Mesothelial cell of epicardium (in vitro differentiated cells): ENCODE data around the gene SRPK2. TPM values are rescaled to one million over a fixed set of nuclear protein-coding genes. Genes with fewer than 3 reads are reported as not detected.

Experiments
- DNase-seq, 2 experiments: peaks; one replicate each; pipeline ENCODE4 v3.0.0; 2021; ENCODE audit warnings: low spot score in 2 of 2; ENCODE audit not compliant: unreplicated experiment in 2 of 2
- H3K27ac Mint-ChIP-seq: 2 replicates; pipeline ENCODE4 v1.8.0; 2021; ENCODE audit warnings: mixed read lengths
- H3K27me3 Mint-ChIP-seq: 2 replicates; pipeline ENCODE4 v1.8.0; 2021; ENCODE audit warnings: low read depth, mixed read lengths
- H3K36me3 Mint-ChIP-seq: 2 replicates; pipeline ENCODE4 v1.8.0; 2021; ENCODE audit warnings: mixed read lengths
- H3K4me1 Mint-ChIP-seq: 2 replicates; pipeline ENCODE4 v1.8.0; 2021; ENCODE audit warnings: mixed read lengths
- H3K4me3 Mint-ChIP-seq: 2 replicates; pipeline ENCODE4 v1.8.0; 2021; ENCODE audit warnings: mild to moderate bottlenecking, moderate library complexity, mixed read lengths
- H3K9me3 Mint-ChIP-seq: 2 replicates; pipeline ENCODE4 v1.8.0; 2021; ENCODE audit warnings: mixed read lengths
- CTCF ChIP-seq: fragments of 200-600 bp; sonication (generic); IDR thresholded peaks from one replicate; pipeline ENCODE4 v1.5.0; 2021; ENCODE audit warnings: antibody characterized with exemption; ENCODE audit not compliant: unreplicated experiment
- total RNA-seq: library from RNA; stranded (reverse); gene quantifications from 3 replicates; pipeline ENCODE4 v1.2.1, GENCODE V29; 2021

Gene SRPK2
- total RNA-seq, 1 donor from 2014 or later, result 51.4 TPM

GRCh38 chr7:105246256-105246655 is 142.5 kb downstream of the SRPK2 start:
- no peak for TF ChIP-seq CTCF
- Mint-ChIP-seq H3K36me3 (no peaks in the 10 kb centered on the region), H3K27me3 (no peaks in the 10 kb centered on the region)

GRCh38 chr7:105245398-105246114 is 143.2 kb downstream of the SRPK2 start:
- no peak for TF ChIP-seq CTCF
- Mint-ChIP-seq H3K4me1 (peaks cover 7% of the 10 kb centered on the region), H3K4me3 (no peak overlapping the region), H3K27me3 (no peaks in the 10 kb centered on the region), H3K27ac (no peak overlapping the region), H3K36me3 (no peaks in the 10 kb centered on the region), H3K9me3 (no peaks in the 10 kb centered on the region)
- no peak for DNase-seq

More at GRCh38 chr7:105246256-105246655, 142.5 kb downstream of the SRPK2 start:
- Mint-ChIP-seq H3K4me3 (no peak overlapping the region), H3K9me3 (no peaks in the 10 kb centered on the region), H3K27ac (no peak overlapping the region), H3K4me1 (peaks cover 7% of the 10 kb centered on the region)
- DNase-seq, result no peak

- no peak for TF ChIP-seq CTCF
- Mint-ChIP-seq H3K36me3 (no peaks in the 10 kb centered on the region), H3K4me1 (peaks cover 7% of the 10 kb centered on the region), H3K4me3 (no peak overlapping the region), H3K27ac (no peak overlapping the region), H3K27me3 (no peaks in the 10 kb centered on the region), H3K9me3 (no peaks in the 10 kb centered on the region)
- no peak for DNase-seq
Observed at GRCh38 chr7:105244594-105244993, 144.1 kb downstream of the SRPK2 start.

- no peak overlapping the region for H3K27ac Mint-ChIP-seq
- no peaks in the 10 kb centered on the region for H3K36me3 Mint-ChIP-seq
- H3K4me1 Mint-ChIP-seq, result peaks cover 4% of the 10 kb centered on the region
- H3K4me3 Mint-ChIP-seq, result no peak overlapping the region
- no peak for TF ChIP-seq CTCF
- H3K27me3 Mint-ChIP-seq, result no peaks in the 10 kb centered on the region
- H3K9me3 Mint-ChIP-seq, result no peaks in the 10 kb centered on the region
- no peak for DNase-seq
Observed at GRCh38 chr7:105241198-105241597, 147.5 kb downstream of the SRPK2 start.

- Mint-ChIP-seq H3K4me1 (peaks cover 4% of the 10 kb centered on the region), H3K27ac (no peak overlapping the region), H3K9me3 (no peaks in the 10 kb centered on the region), H3K36me3 (no peaks in the 10 kb centered on the region), H3K27me3 (no peaks in the 10 kb centered on the region), H3K4me3 (no peak overlapping the region)
- DNase-seq, result no peak
- TF ChIP-seq CTCF, result no peak
Observed at GRCh38 chr7:105238198-105238765, 150.4 kb downstream of the SRPK2 start.
